Measurements from ENCODE around the gene IVL. TPM values are rescaled to one million over a fixed set of nuclear protein-coding genes. Genes with fewer than 3 reads are reported as not detected.
A peak's percentile ranks its signal among the peaks of the same experiment; 100 is the strongest.

Gene IVL, protein sequence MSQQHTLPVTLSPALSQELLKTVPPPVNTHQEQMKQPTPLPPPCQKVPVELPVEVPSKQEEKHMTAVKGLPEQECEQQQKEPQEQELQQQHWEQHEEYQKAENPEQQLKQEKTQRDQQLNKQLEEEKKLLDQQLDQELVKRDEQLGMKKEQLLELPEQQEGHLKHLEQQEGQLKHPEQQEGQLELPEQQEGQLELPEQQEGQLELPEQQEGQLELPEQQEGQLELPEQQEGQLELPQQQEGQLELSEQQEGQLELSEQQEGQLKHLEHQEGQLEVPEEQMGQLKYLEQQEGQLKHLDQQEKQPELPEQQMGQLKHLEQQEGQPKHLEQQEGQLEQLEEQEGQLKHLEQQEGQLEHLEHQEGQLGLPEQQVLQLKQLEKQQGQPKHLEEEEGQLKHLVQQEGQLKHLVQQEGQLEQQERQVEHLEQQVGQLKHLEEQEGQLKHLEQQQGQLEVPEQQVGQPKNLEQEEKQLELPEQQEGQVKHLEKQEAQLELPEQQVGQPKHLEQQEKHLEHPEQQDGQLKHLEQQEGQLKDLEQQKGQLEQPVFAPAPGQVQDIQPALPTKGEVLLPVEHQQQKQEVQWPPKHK
- not detected in 2 replicates for total RNA-seq (2014; rRNA removed; shearing (Covaris generic); ENCODE audit: low replicate concordance)

DNA sequence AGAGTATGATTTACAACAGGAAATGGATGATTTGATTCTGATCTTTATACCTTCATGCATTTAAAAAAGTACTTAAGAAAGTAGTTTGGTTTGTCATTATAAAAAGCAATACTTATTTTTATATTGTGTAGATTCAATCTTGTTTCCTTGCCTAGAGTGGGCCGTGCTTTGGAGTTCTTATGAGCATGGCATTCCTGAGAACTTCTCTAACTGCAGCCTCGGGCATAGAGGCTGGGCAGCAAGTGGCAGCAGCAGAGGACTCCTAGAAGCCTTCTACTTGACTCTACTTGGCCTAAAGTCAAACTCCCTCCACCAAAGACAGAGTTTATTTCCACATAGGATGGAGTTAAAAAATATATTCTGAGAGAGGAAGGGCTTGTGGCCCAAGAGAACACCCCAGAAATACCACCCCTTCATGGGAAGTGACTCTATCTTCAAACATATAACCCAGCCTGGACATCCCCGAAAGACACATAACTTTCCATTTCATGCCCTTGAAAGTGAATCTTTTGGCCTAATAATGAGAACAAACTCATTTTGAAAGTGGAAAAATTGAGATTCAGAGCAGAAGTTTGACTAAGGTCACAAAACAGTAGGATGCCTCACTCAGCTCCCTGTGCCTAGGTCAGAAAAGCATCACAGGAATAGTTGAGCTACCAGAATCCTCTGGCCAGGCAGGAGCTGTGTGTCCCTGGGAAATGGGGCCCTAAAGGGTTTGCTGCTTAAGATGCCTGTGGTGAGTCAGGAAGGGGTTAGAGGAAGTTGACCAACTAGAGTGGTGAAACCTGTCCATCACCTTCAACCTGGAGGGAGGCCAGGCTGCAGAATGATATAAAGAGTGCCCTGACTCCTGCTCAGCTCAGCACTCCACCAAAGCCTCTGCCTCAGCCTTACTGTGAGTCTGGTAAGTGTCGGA is at the start of gene IVL:
Gene IVL, plus strand, starts transcription at position 861 of the 916 bp plus-strand sequence. CDS start 1,252 bp downstream, outside the sequence.
- Histone ChIP-seq H3K36me3 (no peaks in the 10 kb centered on the region), H3K27me3 (no peaks in the 10 kb centered on the region), H3K4me3 (no peak within 1 kb of the TSS), H3K9me3 (no peaks in the 10 kb centered on the region)
- peak; percentile 24 for DNase-seq

- no peak within 1 kb of the TSS for H3K4me3 ChIP-seq
- no peaks in the 10 kb centered on the region for H3K27me3 ChIP-seq
These were observed 48.6 kb upstream of the IVL start, which contains the start of gene LCE7A for GRCh38 chr1:152859696-152860095. LCE7A (plus strand) TSS chr1:152859996; CDS start chr1:152860698, 702 bp downstream.

DNA sequence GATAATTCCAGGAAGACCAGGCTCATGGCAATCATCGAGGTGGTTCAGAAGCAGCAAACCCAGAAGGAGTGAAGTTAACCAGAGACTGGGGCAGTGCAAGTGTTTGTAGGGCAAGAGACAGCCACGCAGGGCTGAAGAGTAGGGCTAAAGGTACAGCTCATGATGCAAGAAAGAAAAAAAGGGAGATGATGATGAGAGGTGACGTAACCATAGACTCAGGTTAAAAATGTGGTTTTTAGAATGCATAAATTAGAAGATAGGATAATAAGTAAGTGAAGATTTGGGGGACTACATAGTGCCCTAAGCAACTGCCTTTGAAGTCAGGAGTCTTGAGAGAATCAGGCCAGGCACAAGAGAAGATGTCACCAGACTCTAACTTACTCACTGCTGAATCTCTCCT is 48.2 kb upstream of the IVL start:
- DNase-seq: no peak
- Histone ChIP-seq H3K9me3 (no peaks in the 10 kb centered on the region), H3K36me3 (no peaks in the 10 kb centered on the region), H3K4me3 (no peak overlapping the region), H3K27me3 (no peaks in the 10 kb centered on the region; the same call in 1 of the 2 replicates)

More at GRCh38 chr1:152859696-152860095, 48.6 kb upstream of the IVL start, which contains the start of gene LCE7A:
- no peak for DNase-seq
- Histone ChIP-seq H3K36me3 (no peaks in the 10 kb centered on the region), H3K9me3 (no peaks in the 10 kb centered on the region)

DNA sequence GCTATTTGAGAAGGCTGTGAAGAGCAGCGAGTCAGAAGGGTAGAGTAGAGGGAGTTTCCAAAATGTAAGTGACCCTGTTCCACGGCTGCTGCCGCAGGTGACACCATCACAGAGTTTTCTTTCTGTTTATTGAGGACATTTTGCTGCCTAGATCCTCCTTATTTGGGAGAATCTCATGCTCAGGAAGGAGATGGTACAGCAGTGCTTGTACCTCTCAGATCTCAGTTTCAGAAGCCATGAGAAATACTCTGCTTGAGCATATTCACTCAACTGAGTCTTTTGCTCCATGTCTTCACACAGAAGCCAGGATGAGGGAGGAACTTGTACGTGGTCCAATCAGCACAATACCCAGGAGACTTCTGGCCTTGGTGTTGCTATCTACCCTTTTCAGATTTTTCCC is 47.0 kb upstream of the IVL start:
- Histone ChIP-seq H3K4me3 (no peak overlapping the region), H3K9me3 (no peaks in the 10 kb centered on the region), H3K36me3 (no peaks in the 10 kb centered on the region), H3K27me3 (no peaks in the 10 kb centered on the region; the same call in 1 of the 2 replicates)
- DNase-seq: no peak

DNA sequence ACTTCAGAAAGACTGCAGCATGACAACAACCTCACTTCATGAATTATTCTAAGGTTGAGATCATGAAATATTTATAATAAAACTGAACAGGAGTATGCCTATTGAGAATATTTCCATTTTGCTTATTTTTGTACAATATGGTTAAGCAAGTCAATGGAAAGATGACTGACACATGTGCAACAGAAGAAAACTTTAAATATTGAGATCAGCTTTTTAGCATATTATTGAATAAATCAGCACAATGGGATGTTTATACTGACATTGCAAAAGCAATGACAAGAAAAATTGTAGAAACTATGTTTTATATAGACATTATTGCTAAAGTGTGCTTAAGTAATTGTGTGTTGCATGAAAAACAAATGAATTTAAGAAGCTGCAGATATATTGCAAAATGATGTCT is 43.9 kb upstream of the IVL start:
- no peaks in the 10 kb centered on the region for H3K36me3 ChIP-seq
- H3K4me3 ChIP-seq: no peak overlapping the region
- DNase-seq: no peak
- H3K27me3 ChIP-seq: no peaks in the 10 kb centered on the region; the same call in 1 of the 2 replicates
- H3K9me3 ChIP-seq: no peaks in the 10 kb centered on the region

GRCh38 chr1:152866321-152866720 is 42.0 kb upstream of the IVL start:
- H3K27me3 ChIP-seq: no peaks in the 10 kb centered on the region; the same call in 1 of the 2 replicates
- no peaks in the 10 kb centered on the region for H3K36me3 ChIP-seq
- no peaks in the 10 kb centered on the region for H3K9me3 ChIP-seq
- no peak overlapping the region for H3K4me3 ChIP-seq
- DNase-seq: no peak

GRCh38 chr1:152869808-152870419 is 38.4 kb upstream of the IVL start:
- H3K36me3 ChIP-seq: no peaks in the 10 kb centered on the region
- DNase-seq: peak; percentile 69
- H3K4me3 ChIP-seq: no peak overlapping the region
- H3K9me3 ChIP-seq: no peaks in the 10 kb centered on the region
- no peaks in the 10 kb centered on the region; the same call in 1 of the 2 replicates for H3K27me3 ChIP-seq

DNA sequence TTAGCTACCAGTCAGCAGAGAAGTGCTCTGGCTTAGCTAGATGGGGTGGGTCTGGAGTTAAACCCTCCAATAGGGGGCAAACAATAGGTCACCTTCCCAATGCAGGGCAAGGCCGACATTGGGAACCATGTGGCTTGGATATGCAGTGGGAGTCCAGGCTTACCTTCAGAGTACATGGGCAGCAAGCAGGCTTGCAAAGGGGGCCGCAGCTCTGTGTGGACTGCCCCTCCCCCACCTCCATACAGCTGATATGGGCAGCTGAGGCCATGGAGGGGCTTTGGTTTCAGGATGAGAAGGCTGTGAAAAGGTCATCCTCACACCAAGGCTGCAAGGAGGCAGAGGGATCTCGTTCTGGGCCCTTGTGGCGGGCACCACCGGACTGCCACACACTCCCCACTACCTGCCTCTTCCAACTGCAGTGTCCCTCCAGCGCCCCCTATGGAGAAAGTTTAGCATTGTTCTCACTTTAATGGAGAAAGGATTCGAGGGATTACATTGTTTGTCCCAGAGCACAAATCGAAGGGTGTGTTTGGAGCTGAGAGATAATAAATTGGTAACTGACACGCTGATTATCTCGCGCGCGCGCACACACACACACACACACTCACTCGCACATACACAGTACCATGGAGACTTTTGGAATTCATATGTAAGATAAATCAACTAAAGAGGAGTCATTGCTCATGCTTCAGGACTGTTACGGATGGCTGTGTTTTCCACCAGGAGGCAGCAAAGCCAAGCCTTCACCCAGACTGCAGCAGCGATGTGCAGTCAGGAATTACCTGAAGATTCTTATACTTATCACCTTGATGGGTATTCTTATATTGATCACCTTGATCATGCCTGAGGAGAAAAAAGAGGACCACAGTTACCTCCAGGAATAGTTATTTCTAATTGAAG is 37.3 kb upstream of the IVL start:
- no peaks in the 10 kb centered on the region for H3K9me3 ChIP-seq
- H3K4me3 ChIP-seq: no peak overlapping the region
- no peaks in the 10 kb centered on the region for H3K27me3 ChIP-seq
- no peaks in the 10 kb centered on the region for H3K36me3 ChIP-seq
- DNase-seq: peak; percentile 41

- Histone ChIP-seq H3K27me3 (no peaks in the 10 kb centered on the region), H3K4me3 (no peak overlapping the region), H3K9me3 (no peaks in the 10 kb centered on the region), H3K36me3 (no peaks in the 10 kb centered on the region)
- no peak for DNase-seq
These were observed 36.6 kb upstream of the IVL start for GRCh38 chr1:152871731-152872126.

DNA sequence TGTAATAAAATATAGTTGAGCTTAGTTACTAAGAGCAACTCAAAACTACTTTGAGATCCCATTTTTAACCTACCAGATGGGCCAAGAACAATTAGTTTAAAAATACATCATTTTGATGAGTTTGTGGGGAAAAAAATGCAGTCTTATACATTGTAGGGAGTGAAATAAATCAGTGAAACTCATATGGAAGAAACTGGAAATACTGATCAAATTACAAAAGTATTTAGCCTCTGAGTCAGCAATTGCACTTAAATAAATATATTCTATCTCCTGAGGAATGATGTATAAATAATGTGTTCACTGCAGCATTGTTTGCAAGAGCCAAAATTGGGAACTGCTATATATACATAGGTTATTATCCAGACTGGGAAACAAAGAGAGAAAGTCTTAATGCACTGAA is 34.9 kb upstream of the IVL start:
- no peak overlapping the region for H3K4me3 ChIP-seq
- no peaks in the 10 kb centered on the region for H3K36me3 ChIP-seq
- no peak for DNase-seq
- H3K9me3 ChIP-seq: no peaks in the 10 kb centered on the region
- no peaks in the 10 kb centered on the region for H3K27me3 ChIP-seq

DNA sequence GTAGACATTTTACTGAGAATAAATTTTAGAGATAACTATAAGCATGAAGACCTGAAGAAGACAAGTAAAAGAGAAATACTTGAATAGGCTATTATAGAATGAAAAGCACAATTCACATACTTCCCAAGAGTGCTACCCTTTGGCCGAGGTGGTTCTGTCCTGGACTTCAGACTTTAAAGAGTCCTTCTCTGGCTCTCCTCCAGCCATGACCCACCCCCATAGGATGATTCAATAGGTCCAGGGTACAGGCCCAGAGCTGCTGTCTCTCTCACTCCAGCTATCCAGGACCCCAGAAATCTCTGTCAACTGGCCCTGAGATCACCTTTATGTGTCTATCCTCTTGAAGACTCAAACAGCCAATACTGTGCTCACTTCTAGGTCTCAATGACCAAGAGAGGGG is 31.5 kb upstream of the IVL start:
- no peaks in the 10 kb centered on the region for H3K9me3 ChIP-seq
- no peak for DNase-seq
- no peaks in the 10 kb centered on the region for H3K27me3 ChIP-seq
- no peak overlapping the region for H3K4me3 ChIP-seq
- no peaks in the 10 kb centered on the region for H3K36me3 ChIP-seq

- H3K27me3 ChIP-seq: no peaks in the 10 kb centered on the region
- H3K4me3 ChIP-seq: no peak within 1 kb of the TSS
- H3K36me3 ChIP-seq: no peaks in the 10 kb centered on the region
- no peak for DNase-seq
- H3K9me3 ChIP-seq: no peaks in the 10 kb centered on the region
These were observed 30.3 kb upstream of the IVL start, which contains the start of gene SMCP for GRCh38 chr1:152878042-152878441. SMCP (plus strand) TSS chr1:152878322; CDS start chr1:152884423, 6,101 bp downstream.

DNA sequence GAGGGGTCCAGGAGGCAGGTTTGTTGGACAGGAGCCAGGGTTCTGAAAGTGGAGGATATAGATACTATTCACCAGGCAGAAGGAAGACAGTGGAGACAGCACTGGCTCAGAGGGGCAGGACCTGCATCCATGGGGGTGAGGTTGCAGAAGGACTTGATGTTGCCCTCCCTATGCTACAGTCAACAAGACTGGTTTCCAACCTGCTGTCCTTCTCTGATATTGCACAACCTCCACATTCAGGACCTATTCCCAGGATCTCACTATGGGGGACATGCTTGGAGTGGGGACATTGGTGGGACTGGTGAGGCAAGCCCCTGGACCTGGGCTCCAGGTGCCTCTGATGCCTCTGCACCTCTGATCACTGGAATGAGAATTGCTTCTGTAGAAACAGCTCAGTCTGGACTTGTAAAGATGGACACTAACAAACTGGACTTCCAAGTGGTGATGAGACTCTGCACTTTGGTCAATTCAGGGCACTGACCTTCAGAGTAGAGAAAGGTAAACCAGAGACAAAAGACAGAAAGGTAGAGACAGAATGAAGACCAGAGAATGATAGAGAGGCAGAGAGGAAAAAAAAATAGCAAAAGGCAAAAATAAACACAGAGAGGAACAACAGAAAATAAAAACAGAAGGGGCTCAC is 28.7 kb upstream of the IVL start:
- no peaks in the 10 kb centered on the region for H3K9me3 ChIP-seq
- H3K4me3 ChIP-seq: no peak overlapping the region
- H3K27me3 ChIP-seq: no peaks in the 10 kb centered on the region
- DNase-seq: no peak
- H3K36me3 ChIP-seq: no peaks in the 10 kb centered on the region

DNA sequence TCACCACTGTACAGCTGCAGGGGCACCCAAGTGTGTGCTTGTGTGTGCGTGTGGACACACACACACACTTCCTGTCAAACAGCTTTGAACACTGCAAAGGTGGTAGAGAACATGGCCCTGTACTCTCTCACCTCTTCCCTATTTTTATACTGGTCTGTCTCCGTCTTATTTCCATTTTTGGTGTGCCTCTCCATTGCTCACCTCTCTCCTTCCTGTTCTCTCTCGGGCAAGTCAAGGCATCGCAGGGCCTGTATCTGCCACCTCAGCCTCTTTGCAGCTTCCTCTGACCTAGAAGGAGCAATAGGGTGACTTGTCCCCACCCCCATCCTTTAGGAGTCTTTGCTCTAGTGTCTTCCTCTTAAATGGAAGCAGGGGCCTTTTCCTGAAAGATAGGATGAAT is 28.0 kb upstream of the IVL start:
- H3K9me3 ChIP-seq: no peaks in the 10 kb centered on the region
- no peaks in the 10 kb centered on the region for H3K27me3 ChIP-seq
- no peak for DNase-seq
- no peak overlapping the region for H3K4me3 ChIP-seq
- no peaks in the 10 kb centered on the region for H3K36me3 ChIP-seq

DNA sequence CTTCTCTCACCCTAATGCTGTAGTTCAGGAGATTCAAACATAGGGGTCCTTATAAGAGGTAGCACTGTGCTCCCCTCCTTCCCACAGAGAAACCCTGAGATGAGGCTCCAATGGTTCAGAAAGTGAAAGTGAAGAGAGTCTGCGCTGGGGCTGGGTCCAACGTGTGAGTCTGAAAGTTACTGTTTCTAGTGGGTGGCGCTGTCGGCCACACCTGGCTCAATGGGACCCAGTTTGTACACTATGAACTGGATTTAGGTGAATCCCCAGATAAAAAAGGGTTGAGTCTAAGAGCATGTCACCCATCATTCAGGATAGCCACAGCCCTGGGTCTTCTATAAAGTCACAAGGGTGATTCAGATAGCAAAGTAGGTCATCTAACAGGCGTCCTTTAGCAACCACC is 27.4 kb upstream of the IVL start:
- Histone ChIP-seq H3K4me3 (no peak overlapping the region), H3K27me3 (no peaks in the 10 kb centered on the region), H3K9me3 (no peaks in the 10 kb centered on the region), H3K36me3 (no peaks in the 10 kb centered on the region)
- no peak for DNase-seq
